HG03457 (cell line): ENCODE results near the gene GNPDA2.

ENCODE experiments used
- ATAC-seq: cut with Tn5 transposase; IDR thresholded peaks from one replicate; pipeline ENCODE4 v1.9.1; 2021; ENCODE audit warnings: moderate number of reproducible peaks; ENCODE audit not compliant: unreplicated experiment

GNPDA2 gene

DNA sequence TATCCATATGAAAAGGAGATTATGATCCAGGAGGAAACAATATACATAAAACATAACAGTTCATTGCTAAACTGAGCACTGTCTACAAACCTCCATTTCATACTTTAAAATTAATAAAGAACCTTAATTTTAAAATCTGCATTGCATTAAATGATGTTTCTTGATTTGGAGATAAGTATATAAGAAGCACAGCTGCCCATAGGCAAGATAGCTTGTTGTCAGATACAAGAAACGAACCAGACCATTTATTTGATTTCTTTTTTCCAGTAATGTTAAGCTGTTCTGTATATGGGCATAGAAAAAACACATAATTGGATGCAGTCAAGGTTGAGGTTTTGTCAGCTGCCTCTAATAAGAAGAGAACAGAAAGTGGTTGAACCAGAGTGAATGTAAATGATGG lies 41.7 kb downstream of the GNPDA2 start:
- ATAC-seq: no peak

DNA sequence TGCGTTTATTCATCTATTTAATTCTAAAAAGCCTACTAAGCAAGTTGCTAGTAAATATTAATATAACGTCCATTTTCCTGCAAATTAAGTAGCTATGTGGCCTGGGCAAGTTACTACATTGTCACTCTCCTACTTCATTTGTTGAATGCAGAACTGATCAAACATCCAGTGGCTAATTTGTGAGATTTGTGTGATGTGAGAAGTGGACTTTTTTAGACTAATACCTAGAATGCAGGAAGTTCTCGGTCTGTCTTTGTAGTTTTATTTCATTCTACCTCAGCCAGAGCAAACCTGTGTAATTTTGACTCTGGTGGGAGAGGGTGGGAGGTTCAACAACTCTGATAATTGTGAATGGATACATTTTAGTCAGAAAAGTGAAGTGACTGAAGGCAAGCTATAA lies 47.3 kb downstream of the GNPDA2 start:
- no peak for ATAC-seq

DNA sequence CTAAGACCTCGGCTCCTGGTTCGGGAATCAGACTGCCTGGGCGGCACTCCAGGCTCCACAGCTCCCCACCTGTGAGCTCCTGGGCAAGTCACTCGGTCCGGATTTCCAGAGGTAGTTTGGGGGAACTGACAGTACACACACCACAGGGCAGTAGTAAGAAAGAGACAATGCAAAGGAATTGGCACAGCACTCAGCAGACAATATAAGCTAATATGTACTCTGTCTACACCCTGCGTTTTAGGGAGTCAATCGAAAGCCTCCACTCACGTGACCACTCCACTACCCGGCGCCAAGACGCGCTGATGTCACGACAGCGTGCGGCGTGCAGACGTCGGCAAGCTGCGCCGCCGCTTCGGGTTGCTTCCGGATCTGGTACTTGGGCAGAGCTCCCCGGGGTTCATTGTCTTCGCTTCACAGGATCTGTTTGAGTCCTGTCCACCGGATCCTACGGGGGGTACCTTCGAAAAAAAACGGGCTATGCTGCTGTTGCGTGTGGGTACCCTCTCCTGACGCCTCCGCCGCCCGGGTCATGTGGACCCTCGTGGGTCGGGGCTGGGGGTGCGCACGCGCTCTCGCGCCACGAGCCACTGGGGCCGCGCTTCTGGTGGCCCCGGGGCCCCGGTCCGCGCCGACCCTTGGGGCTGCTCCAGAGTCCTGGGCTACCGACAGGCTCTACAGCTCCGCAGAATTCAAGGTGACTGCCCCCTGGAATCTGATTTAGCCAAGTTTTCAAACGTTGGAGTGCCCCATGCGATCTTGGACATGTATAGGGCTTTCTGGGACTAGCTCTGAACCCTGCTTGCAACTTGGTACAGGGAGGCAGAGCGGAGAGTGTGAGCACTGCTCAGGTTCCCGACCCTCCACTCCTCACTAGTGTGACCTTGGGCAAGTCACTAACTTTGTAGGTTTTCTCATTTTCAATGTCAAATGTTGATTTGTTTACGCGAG lies 48.0 kb downstream of the GNPDA2 start, which contains the start of gene GUF1:
Gene GUF1, plus strand, starts transcription at position 327 of the 948 bp plus-strand sequence. Its CDS starts 203 bp downstream, at position 530.
- peak; percentile 97 for ATAC-seq

DNA sequence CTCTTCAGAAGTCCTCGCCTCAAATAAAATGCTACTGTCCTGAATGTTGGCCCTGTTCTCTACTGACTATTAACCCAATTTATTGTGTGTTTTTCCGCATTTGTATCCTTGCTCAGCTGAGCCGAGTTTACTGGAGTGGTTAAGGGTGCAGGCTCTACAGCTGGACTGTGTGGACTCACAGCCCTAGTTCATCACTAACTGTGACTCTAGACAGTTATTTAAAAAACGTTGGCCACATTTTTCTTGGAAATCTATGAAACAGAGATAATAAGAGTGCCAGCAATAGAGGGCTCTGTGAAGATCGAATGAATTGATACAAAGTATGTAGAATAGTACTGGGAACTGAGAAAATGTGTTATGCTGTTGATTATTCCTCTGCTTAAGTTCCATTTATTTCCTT lies 51.0 kb downstream of the GNPDA2 start:
- no peak for ATAC-seq

DNA sequence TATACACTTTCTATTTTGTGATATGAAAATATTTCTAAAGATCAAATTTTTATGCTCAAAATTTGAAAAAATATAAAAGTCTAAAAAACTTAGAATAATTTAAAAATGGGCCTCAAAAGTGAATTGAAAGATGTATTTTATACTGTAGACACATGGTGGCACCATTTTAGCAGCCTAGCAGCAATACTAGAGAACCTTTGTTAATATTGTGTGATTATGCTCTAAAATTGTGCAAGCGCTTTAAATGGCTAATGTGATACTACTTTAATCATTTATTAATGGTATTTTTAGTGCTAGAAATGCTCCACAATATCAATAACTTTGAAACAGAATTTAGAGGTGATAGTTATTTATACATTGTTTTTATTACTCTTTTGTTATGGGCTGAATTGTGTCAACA lies 51.9 kb downstream of the GNPDA2 start:
- no peak for ATAC-seq

GRCh38 chr4:44671636-44672035 lies 54.7 kb downstream of the GNPDA2 start:
- ATAC-seq: no peak

- no peak for ATAC-seq
Measured at GRCh38 chr4:44670506-44671199, 55.7 kb downstream of the GNPDA2 start.

DNA sequence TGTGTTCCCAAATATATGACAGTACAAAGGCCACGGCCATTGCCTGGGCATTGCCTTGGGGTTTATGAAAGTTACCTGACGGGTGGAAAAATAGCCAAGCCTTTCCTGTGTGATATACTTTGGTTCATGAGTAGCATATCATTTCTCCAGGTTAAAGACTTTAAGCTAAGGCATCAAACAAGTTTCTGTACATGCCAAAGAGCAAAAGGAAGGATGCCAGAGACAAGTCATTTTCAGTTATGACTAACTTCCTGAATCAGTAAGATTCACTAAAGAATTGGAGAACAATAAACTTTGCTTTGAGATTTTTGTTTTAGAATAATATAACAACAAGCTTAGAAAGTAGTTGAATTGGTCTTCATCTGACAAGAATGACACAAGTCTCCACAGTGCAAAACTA lies 57.8 kb downstream of the GNPDA2 start:
- no peak for ATAC-seq

- no peak for ATAC-seq
Measured at GRCh38 chr4:44663539-44664263, 62.7 kb downstream of the GNPDA2 start.

- no peak for ATAC-seq
Measured at GRCh38 chr4:44662623-44663005, 63.7 kb downstream of the GNPDA2 start.

DNA sequence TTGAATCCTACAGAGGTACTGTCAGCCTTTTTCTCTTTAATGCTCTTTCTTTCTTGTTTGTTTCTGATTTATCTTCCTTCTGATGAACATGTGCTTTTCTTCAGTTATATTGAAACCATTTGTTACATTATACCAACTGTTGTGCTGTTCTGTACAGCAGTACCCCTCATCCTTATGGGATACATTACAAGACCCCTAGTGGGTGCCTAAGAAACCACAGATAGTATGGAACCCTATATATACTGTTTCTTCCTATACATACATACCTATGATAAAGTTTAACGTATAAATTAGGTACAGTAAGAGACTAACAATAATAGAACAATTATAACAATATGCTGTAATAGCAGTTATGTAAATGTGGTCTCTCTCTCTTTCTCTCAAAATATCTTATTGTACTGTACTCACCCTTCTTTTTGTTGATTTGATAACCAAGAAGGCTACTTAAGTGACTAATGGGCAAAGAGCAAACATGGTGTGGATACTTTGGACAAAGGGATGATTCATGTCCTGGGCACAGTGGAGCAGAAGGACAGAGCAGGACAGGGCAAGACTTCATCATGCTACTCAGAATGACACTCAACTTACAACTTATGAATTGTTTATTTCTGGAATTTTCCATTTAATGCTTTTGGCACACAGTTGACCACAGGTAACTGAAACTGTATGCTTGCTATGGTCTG lies 64.3 kb downstream of the GNPDA2 start:
- no peak for ATAC-seq

GRCh38 chr4:44660396-44660795 lies 66.0 kb downstream of the GNPDA2 start:
- no peak for ATAC-seq

DNA sequence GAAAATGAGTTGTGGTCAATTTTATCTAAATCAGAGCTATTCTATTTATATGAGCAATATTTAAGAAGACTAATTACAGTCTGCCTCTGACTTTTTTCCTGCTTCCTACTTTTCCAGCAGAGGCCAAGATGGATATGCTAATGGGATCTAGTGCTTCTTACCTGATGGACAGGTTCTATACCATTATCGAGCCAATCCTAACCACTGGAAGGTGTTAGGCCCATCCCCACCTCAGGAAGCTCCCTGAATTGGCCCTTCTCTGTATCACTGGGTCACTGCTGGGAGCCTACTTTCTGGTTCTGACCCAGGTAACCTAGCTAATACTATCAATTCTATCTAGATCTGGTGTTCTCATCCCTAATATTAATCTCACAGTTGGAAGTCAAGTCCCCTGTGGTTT lies 74.4 kb downstream of the GNPDA2 start:
- ATAC-seq: no peak
